ENCODE data around the gene IZUMO1. TPM values are rescaled to one million over a fixed set of nuclear protein-coding genes. Genes with fewer than 3 reads are reported as not detected.
A peak's percentile ranks its signal among the peaks of the same experiment; 100 is the strongest.

IZUMO1 gene
- total and polyA plus RNA-seq, 2 of the 8 experiments (the other 6 are each of a cell fraction or from before 2014, with no cell fraction given), result 0.33 to 1.8 TPM

DNA sequence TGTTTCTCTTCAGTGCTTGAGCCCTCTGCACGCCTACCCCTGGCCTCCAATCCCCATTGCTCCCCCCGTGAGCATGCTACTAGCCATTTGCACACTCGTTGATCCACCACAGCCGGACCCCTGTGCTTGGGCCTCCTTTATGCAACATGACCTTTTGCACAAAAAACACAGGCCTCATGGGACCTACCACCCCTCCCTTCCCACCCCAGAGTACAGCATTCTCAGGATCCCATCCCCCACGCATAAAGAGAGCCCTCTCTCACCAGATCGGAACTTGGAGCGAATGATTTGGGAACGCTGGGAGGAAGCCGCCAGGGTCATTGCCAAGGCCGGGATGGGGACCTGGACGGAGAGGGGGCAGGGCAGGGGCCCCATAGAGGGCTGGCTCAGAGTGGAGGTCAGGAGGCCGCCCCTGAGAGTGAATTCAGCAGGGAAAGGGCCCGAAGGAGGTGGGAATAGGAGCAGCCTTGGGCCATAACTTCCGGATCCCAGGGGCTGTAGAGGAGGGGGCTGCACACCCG, 27.9 kb downstream of the IZUMO1 start:
- H2BK120ac ChIP-seq (replicated peaks; ENCODE audit: low read depth, low read length), result no peak overlapping the region
- no peak overlapping the region; the same call in 1 of the 2 replicates for H3K18ac ChIP-seq (ENCODE audit: extremely low read depth, low read length)
- peak overlapping the region; percentile 44 for H3K56ac ChIP-seq (replicated peaks; ENCODE audit: insufficient read length, low read depth, low read length)
- peak overlapping the region; percentile 32 for H3K4me2 ChIP-seq (ENCODE audit: insufficient read depth in 1 of 2, low read depth in 2 of 2, low read length in 2 of 2)
- no peak overlapping the region for H3K9ac ChIP-seq (replicated peaks in 1 of 4; ENCODE audit: extremely low read depth in 1 of 4, low read depth in 3 of 4, low read length in 3 of 4)
- no peak overlapping the region for H3K27ac ChIP-seq (ENCODE audit: low read depth, low read length)
- H2BK5ac ChIP-seq (ENCODE audit: low read depth, low read length), result peak overlapping the region; percentile 66
- no peak overlapping the region for H3K23ac ChIP-seq (ENCODE audit: insufficient read length)
- no peak overlapping the region for H2AFZ ChIP-seq (ENCODE audit: low read length)
- DNase-seq (ENCODE audit: low read depth in 1 of 2, low spot score in 2 of 2) (no peak), FAIRE-seq (no peak)
- ChIA-PET CTCF (ENCODE audit: partially characterized antibody) (interaction anchor here (0.9 to 8.2 kb wide), 4 partner anchors 23 to 108 kb away, joined by 3 to 53 read pairs (median 6); partner anchors contain the start of gene FUT2), POLR2A (ENCODE audit: partially characterized antibody) (interaction anchor here (1.0 to 7.7 kb wide), 3 partner anchors 10 to 23 kb away, joined by 3 to 59 read pairs (median 7); partner anchors contain the start of gene FUT2)
- H3K36me3 ChIP-seq (ENCODE audit: control insufficient read depth in 2 of 4, insufficient read depth in 4 of 4, low read length in 3 of 4), result no peaks in the 10 kb centered on the region
- H3K9me3 ChIP-seq (ENCODE audit: insufficient read depth in 2 of 2, low read depth in 1 of 2, low read length in 1 of 2), result no peaks in the 10 kb centered on the region
- H3K79me2 ChIP-seq (ENCODE audit: control insufficient read depth in 1 of 2, insufficient read depth in 2 of 2, low read length in 2 of 2), result no peaks in the 10 kb centered on the region
- peaks cover 0 to 28% (median 12%) of the 10 kb centered on the region in 4 experiments; a peak in 6 of 7 replicates for H3K4me1 ChIP-seq (replicated peaks in 1 of 4; ENCODE audit: control insufficient read depth in 3 of 4, insufficient read depth in 4 of 4, low read length in 3 of 4)
- no peak overlapping the region for H2BK20ac ChIP-seq (ENCODE audit: low read length)
- H2BK15ac ChIP-seq (ENCODE audit: low read length), result peak overlapping the region; percentile 92
- H3K27me3 ChIP-seq (replicated peaks in 1 of 4; ENCODE audit: control insufficient read depth in 3 of 4, extremely low read depth in 1 of 4, insufficient read depth in 3 of 4, low read length in 3 of 4), result no peaks in the 10 kb centered on the region
- H4K5ac ChIP-seq (ENCODE audit: insufficient read length, low read depth, low read length), result peak overlapping the region; percentile 17
- no peaks in the 10 kb centered on the region for H3K79me1 ChIP-seq (ENCODE audit: low read depth, low read length)
- H2AK5ac ChIP-seq (ENCODE audit: low read depth, low read length), result no peak overlapping the region
- TF ChIP-seq CHD1 (IDR thresholded peaks at IDR 0.05; ENCODE audit: low read depth, low read length), result no peak
- no peak for TF ChIP-seq RFX5 (IDR thresholded peaks at IDR 0.05; ENCODE audit: borderline replicate concordance, low read depth, low read length)
- TF ChIP-seq, protein P1, sequence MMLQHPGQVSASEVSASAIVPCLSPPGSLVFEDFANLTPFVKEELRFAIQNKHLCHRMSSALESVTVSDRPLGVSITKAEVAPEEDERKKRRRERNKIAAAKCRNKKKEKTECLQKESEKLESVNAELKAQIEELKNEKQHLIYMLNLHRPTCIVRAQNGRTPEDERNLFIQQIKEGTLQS (IDR thresholded peaks at IDR 0.05; ENCODE audit: insufficient read depth, low read depth, low read length), result no peak
- TF ChIP-seq, protein P2, sequence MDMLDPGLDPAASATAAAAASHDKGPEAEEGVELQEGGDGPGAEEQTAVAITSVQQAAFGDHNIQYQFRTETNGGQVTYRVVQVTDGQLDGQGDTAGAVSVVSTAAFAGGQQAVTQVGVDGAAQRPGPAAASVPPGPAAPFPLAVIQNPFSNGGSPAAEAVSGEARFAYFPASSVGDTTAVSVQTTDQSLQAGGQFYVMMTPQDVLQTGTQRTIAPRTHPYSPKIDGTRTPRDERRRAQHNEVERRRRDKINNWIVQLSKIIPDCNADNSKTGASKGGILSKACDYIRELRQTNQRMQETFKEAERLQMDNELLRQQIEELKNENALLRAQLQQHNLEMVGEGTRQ (IDR thresholded peaks at IDR 0.05; ENCODE audit: low read length), result no peak
- no peak for TF ChIP-seq SAP30 (IDR thresholded peaks at IDR 0.05; ENCODE audit: insufficient read depth, insufficient replicate concordance, low read length)
- no peak for TF ChIP-seq SP1 (IDR thresholded peaks at IDR 0.05; ENCODE audit: low read depth, low read length)
- no peak for TF ChIP-seq POLR2AphosphoS5 (IDR thresholded peaks at IDR 0.05; ENCODE audit: low read depth, low read length)
- TF ChIP-seq, protein P3, sequence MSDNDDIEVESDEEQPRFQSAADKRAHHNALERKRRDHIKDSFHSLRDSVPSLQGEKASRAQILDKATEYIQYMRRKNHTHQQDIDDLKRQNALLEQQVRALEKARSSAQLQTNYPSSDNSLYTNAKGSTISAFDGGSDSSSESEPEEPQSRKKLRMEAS (IDR thresholded peaks at IDR 0.05), result no peak
- no peak for TF ChIP-seq KDM4A (IDR thresholded peaks at IDR 0.05; ENCODE audit: low read depth, low read length, severe bottlenecking)
- TF ChIP-seq POLR2A (IDR thresholded peaks at IDR 0.05; ENCODE audit: control extremely low read depth in 1 of 2, low read depth in 2 of 2, low read length in 2 of 2), result no peak
- peak overlapping the region; percentile 60; the same call in 1 of the 2 replicates for H2BK12ac ChIP-seq (ENCODE audit: low read depth, low read length)
- peaks cover 14% of the 10 kb centered on the region; the same call in 1 of the 2 replicates for H3K23me2 ChIP-seq (ENCODE audit: low read depth, low read length)
- no peak overlapping the region for H3K4me3 ChIP-seq (ENCODE audit: extremely low read depth in 1 of 4, insufficient read depth in 2 of 4, low read depth in 3 of 4, low read length in 4 of 4)
- no peaks in the 10 kb centered on the region for H4K20me1 ChIP-seq (replicated peaks in 1 of 2; ENCODE audit: control insufficient read depth in 1 of 2, insufficient read depth in 2 of 2, low read length in 2 of 2)
- peak overlapping the region; percentile 91 for H4K91ac ChIP-seq (replicated peaks; ENCODE audit: insufficient read length, low read length)
- 73% methylated on average over 15 of the region's 15 CpGs; no CpG with 5 or more reads in 1 of the 2 experiments for WGBS, 2 experiments (ENCODE audit: extremely low coverage in 1 of 2, insufficient coverage in 1 of 2, insufficient read length in 1 of 2, insufficient replicate concordance in 2 of 2, low coverage in 1 of 2, low lambda C conversion rate in 2 of 2, missing lambda C conversion rate in 1 of 2)
- peak overlapping the region; percentile 83 for H3K4ac ChIP-seq (replicated peaks; ENCODE audit: insufficient read length, low read depth, low read length)
- H4K8ac ChIP-seq (ENCODE audit: extremely low read depth, insufficient read depth, low read length), result peak overlapping the region; percentile 77
- no peak overlapping the region for H3K14ac ChIP-seq (ENCODE audit: insufficient read length)
